Measurements from ENCODE around the gene ADAMTS12.
A peak's percentile ranks its signal among the peaks of the same experiment; 100 is the strongest.

ADAMTS12 gene

DNA sequence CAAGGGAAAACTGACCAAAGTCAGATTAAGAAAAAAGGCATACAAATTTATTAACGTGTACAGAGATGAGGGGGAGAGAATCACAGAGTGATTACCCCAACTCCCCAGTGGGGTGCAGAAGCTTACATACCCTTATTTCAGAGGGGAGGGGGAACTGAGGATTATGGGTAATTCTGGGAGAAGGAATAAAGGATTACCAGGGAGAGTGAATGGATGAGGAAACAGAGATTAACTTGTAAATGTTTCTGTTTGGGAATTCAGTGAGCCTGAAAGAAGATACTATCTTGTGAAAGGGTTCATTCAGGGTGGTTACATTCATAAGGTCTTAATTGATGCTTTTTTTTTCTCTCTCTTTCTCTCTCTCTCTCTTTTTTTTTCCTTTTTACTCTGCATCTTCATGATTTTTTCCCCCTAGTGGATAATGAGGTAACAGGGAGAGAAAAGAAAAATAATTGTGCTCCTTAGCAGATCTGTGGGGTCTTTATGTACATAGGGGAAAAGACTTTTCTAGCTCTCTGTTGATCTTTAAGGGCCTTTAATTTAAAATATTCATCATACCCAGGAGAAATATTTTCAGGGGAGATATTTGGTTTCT, 401.6 kb downstream of the ADAMTS12 start:
- TF ChIP-seq, protein P1, sequence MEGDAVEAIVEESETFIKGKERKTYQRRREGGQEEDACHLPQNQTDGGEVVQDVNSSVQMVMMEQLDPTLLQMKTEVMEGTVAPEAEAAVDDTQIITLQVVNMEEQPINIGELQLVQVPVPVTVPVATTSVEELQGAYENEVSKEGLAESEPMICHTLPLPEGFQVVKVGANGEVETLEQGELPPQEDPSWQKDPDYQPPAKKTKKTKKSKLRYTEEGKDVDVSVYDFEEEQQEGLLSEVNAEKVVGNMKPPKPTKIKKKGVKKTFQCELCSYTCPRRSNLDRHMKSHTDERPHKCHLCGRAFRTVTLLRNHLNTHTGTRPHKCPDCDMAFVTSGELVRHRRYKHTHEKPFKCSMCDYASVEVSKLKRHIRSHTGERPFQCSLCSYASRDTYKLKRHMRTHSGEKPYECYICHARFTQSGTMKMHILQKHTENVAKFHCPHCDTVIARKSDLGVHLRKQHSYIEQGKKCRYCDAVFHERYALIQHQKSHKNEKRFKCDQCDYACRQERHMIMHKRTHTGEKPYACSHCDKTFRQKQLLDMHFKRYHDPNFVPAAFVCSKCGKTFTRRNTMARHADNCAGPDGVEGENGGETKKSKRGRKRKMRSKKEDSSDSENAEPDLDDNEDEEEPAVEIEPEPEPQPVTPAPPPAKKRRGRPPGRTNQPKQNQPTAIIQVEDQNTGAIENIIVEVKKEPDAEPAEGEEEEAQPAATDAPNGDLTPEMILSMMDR (IDR thresholded peaks at IDR 0.05) = no peak
- no peak for TF ChIP-seq ZFX (IDR thresholded peaks at IDR 0.05; ENCODE audit: borderline replicate concordance)

DNA sequence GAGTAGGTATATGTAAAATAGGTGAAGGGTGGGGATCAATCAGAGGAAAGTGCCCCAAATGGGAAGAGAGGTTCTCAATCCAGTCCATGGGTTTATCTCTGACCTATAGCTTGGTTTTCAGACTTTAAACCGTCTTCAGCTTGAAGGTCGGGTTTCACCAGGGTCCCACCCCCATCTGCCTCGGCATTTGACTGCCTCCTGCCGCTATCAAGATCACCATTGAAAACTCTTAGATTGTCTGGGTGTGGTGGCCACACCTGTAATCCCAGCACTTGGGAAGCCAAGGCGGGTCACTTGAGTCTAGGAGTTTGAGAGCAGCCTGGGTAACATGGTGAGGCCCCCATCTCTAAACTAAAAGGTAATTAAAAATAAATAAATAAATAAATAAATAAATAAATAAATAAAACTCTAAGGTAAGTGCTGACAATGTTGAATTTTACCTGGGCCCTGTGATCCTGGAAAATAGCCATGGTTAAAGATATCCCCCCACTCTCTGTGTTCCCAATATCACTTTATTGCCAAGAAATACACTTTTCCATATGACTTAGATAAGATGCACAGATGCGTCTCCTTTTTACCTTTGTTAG, 402.2 kb downstream of the ADAMTS12 start:
- no peak for TF ChIP-seq ZFX (IDR thresholded peaks at IDR 0.05; ENCODE audit: borderline replicate concordance)
- TF ChIP-seq, protein P1 (IDR thresholded peaks at IDR 0.05) = no peak
- H3K27ac ChIP-seq = no peak overlapping the region

More for the DNA sequence above, 401.6 kb downstream of the ADAMTS12 start:
- no peak overlapping the region for H3K27ac ChIP-seq

DNA sequence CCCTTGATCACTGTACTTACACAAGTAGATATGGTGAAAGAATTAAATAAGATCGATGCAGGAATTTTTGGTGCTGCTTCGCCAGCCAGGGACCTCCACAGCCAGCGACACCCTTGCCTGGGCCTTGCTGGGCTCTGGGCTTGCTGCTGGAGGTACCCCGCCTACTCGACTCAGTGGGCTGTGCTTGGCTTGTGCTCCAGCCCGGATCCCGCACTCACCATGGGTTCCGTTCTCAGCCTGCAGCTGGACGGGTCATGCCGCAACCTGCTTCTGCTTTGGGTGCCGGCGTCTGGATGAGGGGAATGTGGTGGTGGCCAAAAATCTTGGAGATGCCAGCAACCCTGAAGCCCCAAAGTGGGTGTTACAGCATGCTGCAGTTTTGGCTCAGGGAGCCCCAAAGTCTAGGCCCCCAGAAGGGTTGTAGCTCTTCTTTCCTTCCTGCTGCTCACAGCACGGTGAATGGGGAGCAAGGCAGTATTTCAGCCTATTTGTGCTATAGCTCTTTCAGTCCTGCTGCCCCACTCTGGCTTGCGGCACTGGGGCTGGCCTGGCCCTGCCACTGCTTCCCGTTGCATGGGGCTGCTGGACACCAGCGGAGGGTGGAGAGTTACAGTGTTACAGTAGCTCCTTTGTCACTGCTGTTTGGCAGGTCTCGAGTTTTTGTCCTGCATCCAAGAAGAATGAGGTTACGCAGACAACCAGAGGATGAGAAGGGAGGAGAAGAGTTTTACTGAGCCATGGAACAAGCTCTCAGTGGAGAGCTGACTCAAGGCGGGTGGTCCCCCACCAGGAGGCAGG, 403.0 kb downstream of the ADAMTS12 start:
- H3K27ac ChIP-seq = no peak overlapping the region
- TF ChIP-seq, protein P1 (IDR thresholded peaks at IDR 0.05) = no peak
- TF ChIP-seq ZFX (IDR thresholded peaks at IDR 0.05; ENCODE audit: borderline replicate concordance) = no peak

DNA sequence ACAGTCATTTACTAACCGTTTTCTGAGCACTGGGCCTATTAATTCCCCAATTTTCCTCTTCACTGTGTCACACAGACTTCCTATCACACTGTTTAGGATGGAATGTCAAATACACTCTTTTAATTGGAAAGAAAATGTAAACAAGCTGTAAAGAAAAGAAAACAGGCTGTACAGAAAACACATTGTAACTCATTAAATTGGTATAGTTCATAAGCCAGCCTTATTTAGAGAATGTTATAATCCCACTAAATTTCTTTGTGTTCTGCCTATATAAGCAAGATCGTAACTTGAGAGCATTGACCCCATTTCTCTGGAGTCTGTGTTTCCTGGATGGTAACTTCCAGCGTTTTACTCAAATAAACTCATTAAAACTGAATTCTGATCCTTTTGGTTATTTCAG, 404.6 kb downstream of the ADAMTS12 start:
- H3K27ac ChIP-seq = peak overlapping the region; percentile 14
- TF ChIP-seq, protein P1 (IDR thresholded peaks at IDR 0.05) = no peak
- no peak for TF ChIP-seq ZFX (IDR thresholded peaks at IDR 0.05; ENCODE audit: borderline replicate concordance)

DNA sequence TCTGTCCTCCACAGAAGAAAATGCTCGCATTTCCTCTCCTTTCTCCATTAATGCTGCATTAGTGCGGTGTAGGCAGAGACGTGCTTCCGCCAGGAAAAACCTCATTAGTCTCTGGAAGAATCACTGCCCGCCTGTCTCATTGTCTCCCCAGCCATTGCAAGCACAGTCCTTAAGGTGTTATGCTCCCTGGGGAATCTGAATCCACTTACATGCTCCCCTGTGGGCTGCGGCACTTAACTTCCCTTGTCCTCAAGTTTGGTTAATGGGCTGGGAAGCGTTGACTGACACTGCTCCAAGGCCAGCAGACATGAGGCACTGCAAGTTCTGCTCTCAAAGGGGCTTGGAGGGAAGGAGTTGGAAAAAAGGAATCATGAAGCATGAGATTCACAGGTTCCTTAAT, 409.5 kb downstream of the ADAMTS12 start:
- TF ChIP-seq, protein P1 (IDR thresholded peaks at IDR 0.05) = no peak
- TF ChIP-seq ZFX (IDR thresholded peaks at IDR 0.05; ENCODE audit: borderline replicate concordance) = no peak
- no peak overlapping the region for H3K27ac ChIP-seq

DNA sequence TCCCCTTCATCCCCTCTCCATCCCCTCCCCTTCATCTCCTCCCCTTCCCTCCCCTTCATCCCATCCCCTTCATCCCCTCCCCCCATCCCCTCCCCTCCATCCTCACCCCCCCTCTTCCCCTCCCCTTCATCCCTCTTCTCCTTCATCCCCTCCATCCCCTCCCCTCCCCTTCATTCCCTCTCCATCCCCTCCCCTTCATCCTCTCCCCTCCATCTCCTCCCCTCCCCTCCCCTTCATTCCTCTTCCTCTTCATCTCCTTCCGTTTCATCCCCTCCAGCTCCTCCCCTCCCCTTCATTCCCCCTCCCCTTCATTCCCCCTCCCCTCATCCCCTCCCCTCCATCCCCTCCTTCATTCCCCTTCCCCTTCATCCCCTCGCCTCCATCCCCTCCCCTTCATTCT, 410.9 kb downstream of the ADAMTS12 start:
- TF ChIP-seq, protein P1 (IDR thresholded peaks at IDR 0.05) = no peak
- no peak for TF ChIP-seq ZFX (IDR thresholded peaks at IDR 0.05; ENCODE audit: borderline replicate concordance)

DNA sequence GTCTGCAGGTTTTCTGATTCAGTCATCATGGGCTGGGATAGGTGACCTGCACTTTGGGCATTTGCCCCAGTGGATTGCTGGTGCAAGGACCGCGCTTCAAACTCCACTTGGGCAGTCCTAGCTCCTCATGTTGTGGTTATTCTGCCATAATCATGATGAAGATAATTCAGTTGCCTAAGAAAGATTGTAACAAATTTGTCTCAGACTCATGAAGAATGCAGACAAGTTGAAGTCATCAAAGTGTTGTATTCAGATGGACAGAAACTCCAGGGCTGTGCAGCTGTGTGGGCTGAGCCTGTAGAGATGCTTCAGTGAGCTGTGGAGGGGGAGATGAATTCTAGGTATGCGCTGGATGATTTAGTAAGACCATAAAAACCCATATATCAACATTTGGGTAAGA, 412.5 kb downstream of the ADAMTS12 start:
- no peak overlapping the region for H3K27ac ChIP-seq
- TF ChIP-seq, protein P1 (IDR thresholded peaks at IDR 0.05) = no peak
- TF ChIP-seq ZFX (IDR thresholded peaks at IDR 0.05; ENCODE audit: borderline replicate concordance) = no peak

More for the DNA sequence above, 410.9 kb downstream of the ADAMTS12 start:
- H3K27ac ChIP-seq = no peak overlapping the region
